ENCODE results near the gene TOMM7.
"Not testable (repeated sequence)": the region's sequence is repeated elsewhere in the genome, so short reads cannot be mapped to it uniquely, and the experiment has no call there.

TOMM7 gene

DNA sequence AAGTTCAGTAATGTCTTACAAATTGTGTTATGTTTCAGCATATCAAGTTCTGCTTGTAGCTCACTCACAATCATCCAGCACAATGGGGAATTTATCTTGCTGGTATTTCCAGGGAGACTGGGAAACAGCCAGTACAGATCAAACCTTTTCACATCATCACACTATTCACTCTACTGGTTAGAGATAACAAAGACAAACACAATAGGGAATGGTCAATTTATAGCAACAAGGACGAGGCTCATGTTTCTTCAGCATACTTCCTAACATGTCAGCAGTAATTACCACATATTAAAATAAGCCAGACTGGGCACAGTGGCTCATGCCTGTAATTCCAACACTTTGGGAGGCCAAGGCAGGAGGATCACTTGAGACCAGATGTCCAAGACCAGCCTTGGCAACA, 38.3 kb downstream of the TOMM7 start:
- no peak for DNase-seq (ENCODE audit: low spot score)

DNA sequence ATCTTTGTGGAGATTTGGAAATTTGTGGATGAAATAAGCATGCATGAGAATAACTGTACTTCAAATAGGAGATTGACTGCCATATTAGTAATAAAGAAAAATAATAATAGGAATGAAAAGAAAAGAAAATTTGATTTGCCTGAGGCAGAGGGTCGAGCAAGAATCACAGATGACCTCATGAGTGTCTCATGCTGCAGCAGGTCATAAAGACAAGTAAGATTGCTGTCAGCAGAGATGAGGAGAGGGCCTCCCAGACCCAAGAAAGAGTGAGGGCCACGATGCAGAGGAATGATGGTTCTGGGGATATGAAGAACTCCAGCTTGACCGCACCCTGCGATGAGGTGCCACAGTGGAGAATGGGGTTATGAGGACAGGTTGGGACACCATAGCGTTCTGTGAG, 39.2 kb downstream of the TOMM7 start:
- no peak for DNase-seq (ENCODE audit: low spot score)

DNA sequence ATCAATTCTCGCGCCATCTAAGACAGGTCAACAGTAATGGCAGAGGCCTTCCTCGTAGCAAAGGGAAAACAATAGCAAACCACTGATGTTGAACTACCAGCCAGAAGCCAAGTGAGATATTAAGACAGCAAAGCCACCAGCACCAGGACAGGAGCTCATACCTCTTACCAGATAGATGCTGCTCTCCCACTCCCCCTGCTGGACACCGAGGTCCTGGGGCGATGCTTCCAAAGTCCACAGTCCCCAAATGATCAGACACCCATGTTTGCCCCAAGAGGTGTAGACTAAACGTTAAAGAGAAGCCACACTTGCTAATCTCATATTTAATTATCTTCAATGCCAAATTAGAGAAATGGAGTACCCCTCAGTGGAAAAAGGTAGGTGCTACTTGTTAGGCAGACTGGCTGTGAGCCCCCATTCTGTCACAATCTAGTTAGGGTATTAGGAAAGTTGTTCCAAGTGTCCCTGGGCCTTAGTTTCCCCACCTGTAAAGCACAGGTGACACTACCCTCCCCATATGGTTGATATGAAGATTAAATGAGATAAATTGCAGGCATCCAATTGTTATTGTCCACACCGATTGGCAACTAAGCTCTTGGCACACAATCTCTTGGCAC, 39.9 kb downstream of the TOMM7 start:
- peak; percentile 53 for DNase-seq (ENCODE audit: low spot score)

DNA sequence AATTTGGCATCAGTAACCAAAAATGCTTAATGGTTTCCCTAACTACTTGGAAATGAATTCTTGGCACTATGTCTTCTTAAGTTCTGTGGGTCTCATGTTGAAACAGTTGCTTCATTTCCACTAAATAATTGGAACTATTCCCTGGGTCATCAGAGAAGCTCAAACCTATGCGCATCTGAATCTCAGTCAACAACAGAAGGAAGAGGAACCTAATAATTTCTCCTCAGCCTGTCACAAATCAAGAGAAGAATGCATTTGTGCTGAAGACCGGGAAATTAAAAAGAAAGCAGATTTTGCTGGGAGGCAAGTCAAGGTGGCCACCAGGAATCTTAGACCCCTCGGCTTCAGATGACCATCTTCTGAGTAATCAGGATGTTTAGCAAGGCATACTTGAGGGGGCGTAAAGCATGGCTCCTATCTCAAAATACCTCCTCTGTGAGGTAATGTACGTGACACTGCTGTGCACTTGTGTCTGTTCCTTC, 41.4 kb downstream of the TOMM7 start:
- no peak for DNase-seq (ENCODE audit: low spot score)

DNA sequence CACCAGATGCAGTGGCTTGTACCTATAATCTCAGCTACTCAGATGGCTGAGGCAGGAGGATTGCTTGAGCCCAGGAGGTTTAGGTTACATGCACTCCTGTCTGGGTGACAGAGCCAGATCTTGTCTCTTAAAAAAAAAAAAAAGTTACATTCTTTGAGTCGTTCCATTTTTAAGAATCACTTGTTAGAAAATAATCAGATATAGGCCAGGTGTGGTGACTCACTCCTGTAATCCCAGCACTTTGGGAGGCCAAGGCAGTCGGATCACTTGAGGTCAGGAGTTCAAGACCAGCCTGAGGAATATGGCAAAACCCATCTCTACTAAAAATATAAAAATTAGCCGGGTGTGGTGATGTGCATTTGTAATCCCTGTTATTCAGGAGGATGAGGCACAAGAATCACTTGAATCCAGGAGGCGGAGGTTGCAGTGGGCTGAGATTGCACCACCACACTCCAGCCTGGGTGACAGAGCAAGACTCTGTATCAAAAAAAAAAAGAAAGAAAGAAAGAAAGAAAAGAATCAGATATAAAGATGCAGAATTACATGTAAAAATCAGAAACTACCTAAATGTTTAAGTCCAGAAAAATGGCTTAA, 42.8 kb downstream of the TOMM7 start:
- DNase-seq (ENCODE audit: low spot score): not testable (repeated sequence)

DNA sequence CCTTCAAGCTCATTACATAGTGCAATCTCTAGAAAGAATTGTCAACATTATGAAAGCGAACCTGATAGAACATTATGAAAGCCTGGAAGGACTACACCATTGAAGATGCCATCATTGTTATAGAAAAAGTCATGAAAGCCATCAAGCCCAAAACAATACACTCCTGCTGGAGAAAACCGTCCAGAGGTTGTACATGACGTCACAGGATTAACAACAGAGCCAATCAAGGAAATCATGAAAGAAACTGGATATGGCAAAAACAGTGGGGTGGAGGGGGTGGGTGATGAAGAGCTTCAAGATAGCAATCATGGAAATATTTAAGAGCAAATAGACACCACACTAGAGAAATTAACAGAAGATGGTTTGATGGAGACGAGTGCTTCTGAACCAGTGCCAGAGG, 45.7 kb downstream of the TOMM7 start:
- no peak for DNase-seq (ENCODE audit: low spot score)

DNA sequence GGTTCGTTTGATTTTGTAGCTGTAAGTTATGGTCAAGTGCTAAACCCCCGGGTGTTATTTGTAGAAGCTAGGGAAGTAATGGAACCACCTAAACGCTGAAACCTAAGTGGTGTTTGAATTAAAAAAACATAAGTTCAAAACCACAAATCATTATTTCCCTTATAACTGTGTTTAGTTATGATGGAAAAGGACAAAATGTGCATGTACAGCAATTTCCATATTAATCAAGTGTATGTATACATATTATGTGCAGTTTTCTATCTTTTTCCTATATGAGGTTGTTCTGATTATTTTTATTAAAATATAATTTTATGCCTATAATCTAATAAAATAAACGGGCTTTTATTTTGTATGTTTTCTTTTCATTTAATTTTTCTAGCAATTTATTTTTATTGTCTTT, 49.8 kb downstream of the TOMM7 start:
- no peak for DNase-seq (ENCODE audit: low spot score)

DNA sequence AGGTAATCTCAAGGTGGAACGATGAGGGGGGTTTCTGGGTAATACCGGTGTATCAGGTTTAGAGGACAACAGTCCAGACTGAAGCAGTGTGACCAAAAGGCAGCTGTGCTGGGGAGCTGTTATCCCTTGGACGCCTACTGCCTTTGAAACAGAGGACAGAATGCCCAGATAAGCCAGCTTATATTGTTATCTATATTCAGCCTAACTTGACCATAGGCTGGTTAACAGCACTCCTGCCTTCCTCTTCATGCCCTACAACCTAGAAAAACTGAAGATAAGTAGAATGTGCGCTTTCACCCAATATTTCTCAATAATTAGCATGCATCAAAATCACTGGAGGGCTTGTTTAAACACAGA, 50.8 kb downstream of the TOMM7 start:
- no peak for DNase-seq (ENCODE audit: low spot score)

DNA sequence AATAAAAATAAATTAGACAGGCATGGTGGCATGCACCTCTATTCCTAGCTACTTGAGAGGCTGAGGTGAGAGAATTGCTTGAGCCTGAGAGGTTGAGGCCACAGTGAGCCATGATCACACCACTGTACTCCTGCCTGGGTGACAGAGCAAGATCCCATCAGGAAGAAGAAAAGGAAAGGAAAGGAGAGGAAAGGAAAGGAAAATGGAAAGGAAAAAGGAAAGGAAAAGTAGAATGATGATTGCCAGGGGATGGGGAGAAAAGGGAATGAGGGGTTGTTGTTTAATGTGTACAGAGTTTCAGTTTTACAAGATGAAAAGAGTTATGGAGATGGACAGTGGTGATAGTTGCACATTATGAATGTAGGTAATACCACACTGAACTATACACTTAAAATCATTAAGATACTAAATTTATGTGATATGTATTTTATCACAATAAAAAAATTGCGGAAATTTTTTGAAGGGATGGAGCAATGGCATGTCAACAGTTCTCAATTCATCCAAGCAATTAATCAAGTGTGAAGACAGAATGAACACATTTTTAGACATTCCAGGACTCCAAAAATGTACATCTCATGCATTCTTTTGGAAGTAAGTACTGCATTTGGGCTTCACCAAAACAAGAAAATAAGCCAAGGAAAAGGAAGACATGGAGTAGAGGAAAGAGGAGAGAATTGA, 51.3 kb downstream of the TOMM7 start:
- DNase-seq (ENCODE audit: low spot score): no peak

DNA sequence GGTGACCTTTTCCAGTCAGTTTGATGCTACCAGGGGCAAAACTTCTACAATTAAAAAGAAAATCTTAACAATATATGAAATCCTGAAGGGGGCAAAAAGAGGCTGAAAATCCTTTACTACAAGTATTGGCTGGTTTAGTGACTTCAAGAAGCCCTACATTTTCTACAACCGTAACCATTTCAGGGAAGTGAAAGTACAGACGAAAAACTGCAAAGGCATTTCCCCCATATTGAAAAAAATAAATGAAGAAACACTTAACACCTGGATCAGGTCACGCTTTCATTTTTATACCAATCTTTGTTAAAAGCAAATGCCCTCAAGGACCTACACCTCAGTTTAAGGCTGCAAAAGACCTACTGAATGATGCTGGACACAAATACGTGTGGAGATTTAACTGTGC, 57.0 kb downstream of the TOMM7 start:
- DNase-seq (ENCODE audit: low spot score): no peak

Data from CD4-positive, alpha-beta T cell treated with Interleukin-6 at 100 ng/mL for 8 hours (primary cell).